Measurements from ENCODE around the gene RIGI.

The RIGI gene

GRCh38 chr9:32526041-32526706, at the start of gene RIGI:
Gene RIGI (minus strand): TSS chr9:32526196. CDS start chr9:32526166, 30 bp downstream.
- H3K27ac Mint-ChIP-seq: peak within 1 kb of the TSS; percentile 86
- H3K9me3 Mint-ChIP-seq: peaks cover 4% of the 10 kb centered on the region
- no peaks in the 10 kb centered on the region for H3K27me3 Mint-ChIP-seq (ENCODE audit: low read depth)
- peak within 1 kb of the TSS; percentile 93 for H3K4me3 Mint-ChIP-seq
- H3K4me1 Mint-ChIP-seq (ENCODE audit: low read depth): peaks cover 41% of the 10 kb centered on the region
- H3K36me3 Mint-ChIP-seq (ENCODE audit: low read depth): peaks cover 35% of the 10 kb centered on the region

- Mint-ChIP-seq H3K4me3 (no peak overlapping the region), H3K9me3 (no peaks in the 10 kb centered on the region), H3K27ac (no peak overlapping the region), H3K27me3 (ENCODE audit: low read depth) (peaks cover 7% of the 10 kb centered on the region), H3K36me3 (ENCODE audit: low read depth) (no peaks in the 10 kb centered on the region), H3K4me1 (ENCODE audit: low read depth) (peaks cover 24% of the 10 kb centered on the region)
These were observed 48.9 kb upstream of the RIGI start for GRCh38 chr9:32574858-32575257.

GRCh38 chr9:32573821-32574220, 47.8 kb upstream of the RIGI start:
- peak overlapping the region; percentile 98 for H3K27ac Mint-ChIP-seq
- H3K4me1 Mint-ChIP-seq (ENCODE audit: low read depth): peaks cover 21% of the 10 kb centered on the region
- H3K4me3 Mint-ChIP-seq: peak overlapping the region; percentile 98
- H3K27me3 Mint-ChIP-seq (ENCODE audit: low read depth): no peaks in the 10 kb centered on the region
- H3K9me3 Mint-ChIP-seq: no peaks in the 10 kb centered on the region
- H3K36me3 Mint-ChIP-seq (ENCODE audit: low read depth): no peaks in the 10 kb centered on the region

- no peaks in the 10 kb centered on the region for H3K27me3 Mint-ChIP-seq (ENCODE audit: low read depth)
- H3K4me3 Mint-ChIP-seq: peak within 1 kb of the TSS; percentile 98
- peak within 1 kb of the TSS; percentile 98 for H3K27ac Mint-ChIP-seq
- H3K4me1 Mint-ChIP-seq (ENCODE audit: low read depth): peaks cover 21% of the 10 kb centered on the region
- H3K36me3 Mint-ChIP-seq (ENCODE audit: low read depth): peaks cover 4% of the 10 kb centered on the region
- no peaks in the 10 kb centered on the region for H3K9me3 Mint-ChIP-seq
These were observed 47.0 kb upstream of the RIGI start, which contains the start of gene NDUFB6 for GRCh38 chr9:32572900-32573523. Gene NDUFB6 (minus strand): TSS chr9:32573159. CDS start chr9:32573060, 99 bp downstream.

GRCh38 chr9:32571969-32572899, 46.2 kb upstream of the RIGI start:
- Mint-ChIP-seq H3K27me3 (ENCODE audit: low read depth) (no peaks in the 10 kb centered on the region), H3K4me3 (peak overlapping the region; percentile 98), H3K36me3 (ENCODE audit: low read depth) (peaks cover 6% of the 10 kb centered on the region), H3K4me1 (ENCODE audit: low read depth) (peaks cover 21% of the 10 kb centered on the region), H3K9me3 (no peaks in the 10 kb centered on the region), H3K27ac (peak overlapping the region; percentile 98)

GRCh38 chr9:32570262-32570661, 44.3 kb upstream of the RIGI start:
- Mint-ChIP-seq H3K9me3 (no peaks in the 10 kb centered on the region), H3K36me3 (ENCODE audit: low read depth) (peaks cover 14% of the 10 kb centered on the region), H3K27ac (no peak overlapping the region), H3K4me1 (ENCODE audit: low read depth) (peaks cover 25% of the 10 kb centered on the region), H3K27me3 (ENCODE audit: low read depth) (no peaks in the 10 kb centered on the region), H3K4me3 (no peak overlapping the region)

- no peak overlapping the region for H3K27ac Mint-ChIP-seq
- H3K4me1 Mint-ChIP-seq (ENCODE audit: low read depth): peaks cover 13% of the 10 kb centered on the region
- H3K36me3 Mint-ChIP-seq (ENCODE audit: low read depth): peaks cover 16% of the 10 kb centered on the region
- no peak overlapping the region for H3K4me3 Mint-ChIP-seq
- no peaks in the 10 kb centered on the region for H3K27me3 Mint-ChIP-seq (ENCODE audit: low read depth)
- no peaks in the 10 kb centered on the region for H3K9me3 Mint-ChIP-seq
These were observed 40.8 kb upstream of the RIGI start for GRCh38 chr9:32566770-32567169.

- H3K27me3 Mint-ChIP-seq (ENCODE audit: low read depth): no peaks in the 10 kb centered on the region
- H3K9me3 Mint-ChIP-seq: no peaks in the 10 kb centered on the region
- H3K4me3 Mint-ChIP-seq: no peak overlapping the region
- no peak overlapping the region for H3K27ac Mint-ChIP-seq
- H3K36me3 Mint-ChIP-seq (ENCODE audit: low read depth): peaks cover 17% of the 10 kb centered on the region
- peaks cover 11% of the 10 kb centered on the region for H3K4me1 Mint-ChIP-seq (ENCODE audit: low read depth)
These were observed 40.0 kb upstream of the RIGI start for GRCh38 chr9:32565967-32566366.

GRCh38 chr9:32558408-32558934, 32.5 kb upstream of the RIGI start:
- Mint-ChIP-seq H3K27ac (no peak overlapping the region), H3K4me3 (no peak overlapping the region), H3K4me1 (ENCODE audit: low read depth) (peaks cover 13% of the 10 kb centered on the region), H3K36me3 (ENCODE audit: low read depth) (peaks cover 12% of the 10 kb centered on the region), H3K9me3 (no peaks in the 10 kb centered on the region), H3K27me3 (ENCODE audit: low read depth) (no peaks in the 10 kb centered on the region)

GRCh38 chr9:32554591-32554990, 28.6 kb upstream of the RIGI start:
- Mint-ChIP-seq H3K27me3 (ENCODE audit: low read depth) (no peaks in the 10 kb centered on the region), H3K4me1 (ENCODE audit: low read depth) (peaks cover 32% of the 10 kb centered on the region), H3K36me3 (ENCODE audit: low read depth) (peaks cover 12% of the 10 kb centered on the region), H3K4me3 (no peak overlapping the region), H3K27ac (no peak overlapping the region), H3K9me3 (no peaks in the 10 kb centered on the region)

- Mint-ChIP-seq H3K9me3 (no peaks in the 10 kb centered on the region), H3K27me3 (ENCODE audit: low read depth) (no peaks in the 10 kb centered on the region), H3K4me3 (no peak overlapping the region), H3K36me3 (ENCODE audit: low read depth) (peaks cover 9% of the 10 kb centered on the region), H3K4me1 (ENCODE audit: low read depth) (peaks cover 31% of the 10 kb centered on the region), H3K27ac (no peak overlapping the region)
These were observed 28.1 kb upstream of the RIGI start for GRCh38 chr9:32554107-32554506.

GRCh38 chr9:32552172-32552872, 26.3 kb upstream of the RIGI start, which contains the start of the genes SMIM27 and TOPORS:
Gene SMIM27 (plus strand): TSS chr9:32552327. CDS start chr9:32552435, 108 bp downstream.
Gene TOPORS (minus strand): TSS chr9:32552586. CDS start chr9:32552436, 150 bp downstream.
- H3K27ac Mint-ChIP-seq: peak within 1 kb of the TSS; percentile 94
- H3K4me1 Mint-ChIP-seq (ENCODE audit: low read depth): peaks cover 35% of the 10 kb centered on the region
- H3K9me3 Mint-ChIP-seq: no peaks in the 10 kb centered on the region
- H3K4me3 Mint-ChIP-seq: peak within 1 kb of the TSS; percentile 92
- H3K36me3 Mint-ChIP-seq (ENCODE audit: low read depth): peaks cover 13% of the 10 kb centered on the region
- H3K27me3 Mint-ChIP-seq (ENCODE audit: low read depth): no peaks in the 10 kb centered on the region

GRCh38 chr9:32551276-32552051, 25.5 kb upstream of the RIGI start:
- Mint-ChIP-seq H3K36me3 (ENCODE audit: low read depth) (peaks cover 13% of the 10 kb centered on the region), H3K4me1 (ENCODE audit: low read depth) (peaks cover 38% of the 10 kb centered on the region), H3K4me3 (peak overlapping the region; percentile 92), H3K9me3 (no peaks in the 10 kb centered on the region), H3K27ac (peak overlapping the region; percentile 94), H3K27me3 (ENCODE audit: low read depth) (no peaks in the 10 kb centered on the region)

Measured in T-helper 1 cell treated with Interleukin-12 subunit alpha and Interleukin-12 subunit beta and Interleukin-4 antibody, amounts not matched to agents 30 μg/mL and 1 μg/mL, for 36 hours (primary cell).